ENCODE results near the gene MVB12B.

The MVB12B gene

GRCh38 chr9:126459546-126459945 is 132.9 kb downstream of the MVB12B start:
- Histone ChIP-seq H3K27me3 (ENCODE audit: control insufficient read depth, insufficient read depth, low read length, poor library complexity, severe bottlenecking) (no peaks in the 10 kb centered on the region), H3K9me3 (ENCODE audit: control insufficient read depth, low read length) (no peaks in the 10 kb centered on the region), H3K36me3 (ENCODE audit: control insufficient read depth, insufficient read depth, low read length) (no peaks in the 10 kb centered on the region), H3K4me1 (ENCODE audit: control insufficient read depth, insufficient read depth, low read length) (peaks cover 2% of the 10 kb centered on the region), H3K27ac (ENCODE audit: insufficient read depth, low read depth, low read length, poor library complexity, severe bottlenecking) (no peak overlapping the region), H3K4me3 (ENCODE audit: insufficient read depth, low read depth, low read length) (no peak overlapping the region)
- WGBS, 2 experiments = 94 to 95% methylated on average over 16 of the region's 16 CpGs

GRCh38 chr9:126459965-126460843 is 133.6 kb downstream of the MVB12B start:
- Histone ChIP-seq H3K36me3 (ENCODE audit: control insufficient read depth, insufficient read depth, low read length) (no peaks in the 10 kb centered on the region), H3K27ac (ENCODE audit: insufficient read depth, low read depth, low read length, poor library complexity, severe bottlenecking) (no peak overlapping the region), H3K4me1 (ENCODE audit: control insufficient read depth, insufficient read depth, low read length) (no peaks in the 10 kb centered on the region), H3K27me3 (ENCODE audit: control insufficient read depth, insufficient read depth, low read length, poor library complexity, severe bottlenecking) (no peaks in the 10 kb centered on the region), H3K9me3 (ENCODE audit: control insufficient read depth, low read length) (no peaks in the 10 kb centered on the region), H3K4me3 (ENCODE audit: insufficient read depth, low read depth, low read length) (no peak overlapping the region)
- 93% methylated on average over 13 of the region's 14 CpGs for WGBS, 2 experiments

- Histone ChIP-seq H3K4me3 (ENCODE audit: insufficient read depth, low read depth, low read length) (no peak overlapping the region), H3K27ac (ENCODE audit: insufficient read depth, low read depth, low read length, poor library complexity, severe bottlenecking) (no peak overlapping the region), H3K36me3 (ENCODE audit: control insufficient read depth, insufficient read depth, low read length) (no peaks in the 10 kb centered on the region), H3K4me1 (ENCODE audit: control insufficient read depth, insufficient read depth, low read length) (no peaks in the 10 kb centered on the region), H3K9me3 (ENCODE audit: control insufficient read depth, low read length) (no peaks in the 10 kb centered on the region), H3K27me3 (ENCODE audit: control insufficient read depth, insufficient read depth, low read length, poor library complexity, severe bottlenecking) (no peaks in the 10 kb centered on the region)
- 88 to 91% methylated on average over 7 of the region's 8 CpGs for WGBS, 2 experiments
Measured at GRCh38 chr9:126461029-126461428, 134.4 kb downstream of the MVB12B start.

- WGBS, 2 experiments = 92 to 93% methylated on average over 15 to 17 of the region's 17 CpGs
- Histone ChIP-seq H3K9me3 (ENCODE audit: control insufficient read depth, low read length) (no peaks in the 10 kb centered on the region), H3K27me3 (ENCODE audit: control insufficient read depth, insufficient read depth, low read length, poor library complexity, severe bottlenecking) (no peaks in the 10 kb centered on the region), H3K27ac (ENCODE audit: insufficient read depth, low read depth, low read length, poor library complexity, severe bottlenecking) (no peak overlapping the region), H3K4me1 (ENCODE audit: control insufficient read depth, insufficient read depth, low read length) (no peaks in the 10 kb centered on the region), H3K36me3 (ENCODE audit: control insufficient read depth, insufficient read depth, low read length) (no peaks in the 10 kb centered on the region), H3K4me3 (ENCODE audit: insufficient read depth, low read depth, low read length) (no peak overlapping the region)
Measured at GRCh38 chr9:126461608-126462007, 135.0 kb downstream of the MVB12B start.

GRCh38 chr9:126462617-126463016 is 136.0 kb downstream of the MVB12B start:
- no peaks in the 10 kb centered on the region for H3K4me1 ChIP-seq (ENCODE audit: control insufficient read depth, insufficient read depth, low read length)
- no peaks in the 10 kb centered on the region for H3K9me3 ChIP-seq (ENCODE audit: control insufficient read depth, low read length)
- H3K27ac ChIP-seq (ENCODE audit: insufficient read depth, low read depth, low read length, poor library complexity, severe bottlenecking) = no peak overlapping the region
- 84 to 87% methylated on average over 3 of the region's 3 CpGs for WGBS, 2 experiments
- no peaks in the 10 kb centered on the region for H3K27me3 ChIP-seq (ENCODE audit: control insufficient read depth, insufficient read depth, low read length, poor library complexity, severe bottlenecking)
- no peaks in the 10 kb centered on the region for H3K36me3 ChIP-seq (ENCODE audit: control insufficient read depth, insufficient read depth, low read length)
- no peak overlapping the region for H3K4me3 ChIP-seq (ENCODE audit: insufficient read depth, low read depth, low read length)

- 95% methylated on average over 2 of the region's 2 CpGs for WGBS, 2 experiments
- Histone ChIP-seq H3K36me3 (ENCODE audit: control insufficient read depth, insufficient read depth, low read length) (no peaks in the 10 kb centered on the region), H3K4me1 (ENCODE audit: control insufficient read depth, insufficient read depth, low read length) (no peaks in the 10 kb centered on the region), H3K27me3 (ENCODE audit: control insufficient read depth, insufficient read depth, low read length, poor library complexity, severe bottlenecking) (no peaks in the 10 kb centered on the region), H3K4me3 (ENCODE audit: insufficient read depth, low read depth, low read length) (no peak overlapping the region), H3K27ac (ENCODE audit: insufficient read depth, low read depth, low read length, poor library complexity, severe bottlenecking) (no peak overlapping the region), H3K9me3 (ENCODE audit: control insufficient read depth, low read length) (no peaks in the 10 kb centered on the region)
Measured at GRCh38 chr9:126463426-126463825, 136.8 kb downstream of the MVB12B start.

- Histone ChIP-seq H3K4me3 (ENCODE audit: insufficient read depth, low read depth, low read length) (no peak overlapping the region), H3K36me3 (ENCODE audit: control insufficient read depth, insufficient read depth, low read length) (no peaks in the 10 kb centered on the region), H3K27me3 (ENCODE audit: control insufficient read depth, insufficient read depth, low read length, poor library complexity, severe bottlenecking) (no peaks in the 10 kb centered on the region), H3K4me1 (ENCODE audit: control insufficient read depth, insufficient read depth, low read length) (no peaks in the 10 kb centered on the region), H3K9me3 (ENCODE audit: control insufficient read depth, low read length) (no peaks in the 10 kb centered on the region), H3K27ac (ENCODE audit: insufficient read depth, low read depth, low read length, poor library complexity, severe bottlenecking) (no peak overlapping the region)
- WGBS, 2 experiments = 90 to 95% methylated on average over 11 of the region's 11 CpGs
Measured at GRCh38 chr9:126464694-126465441, 138.2 kb downstream of the MVB12B start.

- H3K9me3 ChIP-seq (ENCODE audit: control insufficient read depth, low read length) = no peaks in the 10 kb centered on the region
- no peaks in the 10 kb centered on the region for H3K27me3 ChIP-seq (ENCODE audit: control insufficient read depth, insufficient read depth, low read length, poor library complexity, severe bottlenecking)
- WGBS, 2 experiments = 94 to 96% methylated on average over 6 of the region's 6 CpGs
- no peaks in the 10 kb centered on the region for H3K4me1 ChIP-seq (ENCODE audit: control insufficient read depth, insufficient read depth, low read length)
- no peak overlapping the region for H3K4me3 ChIP-seq (ENCODE audit: insufficient read depth, low read depth, low read length)
- H3K36me3 ChIP-seq (ENCODE audit: control insufficient read depth, insufficient read depth, low read length) = no peaks in the 10 kb centered on the region
- no peak overlapping the region for H3K27ac ChIP-seq (ENCODE audit: insufficient read depth, low read depth, low read length, poor library complexity, severe bottlenecking)
Measured at GRCh38 chr9:126465977-126466376, 139.3 kb downstream of the MVB12B start.

GRCh38 chr9:126468141-126468825 is 141.7 kb downstream of the MVB12B start:
- Histone ChIP-seq H3K4me3 (ENCODE audit: insufficient read depth, low read depth, low read length) (no peak overlapping the region), H3K9me3 (ENCODE audit: control insufficient read depth, low read length) (no peaks in the 10 kb centered on the region), H3K36me3 (ENCODE audit: control insufficient read depth, insufficient read depth, low read length) (no peaks in the 10 kb centered on the region), H3K27me3 (ENCODE audit: control insufficient read depth, insufficient read depth, low read length, poor library complexity, severe bottlenecking) (no peaks in the 10 kb centered on the region), H3K4me1 (ENCODE audit: control insufficient read depth, insufficient read depth, low read length) (no peaks in the 10 kb centered on the region), H3K27ac (ENCODE audit: insufficient read depth, low read depth, low read length, poor library complexity, severe bottlenecking) (no peak overlapping the region)
- WGBS, 2 experiments = 93% methylated on average over 14 of the region's 14 CpGs
